ENCODE measurements around the gene CDC123. TPM values are rescaled to one million over a fixed set of nuclear protein-coding genes. Genes with fewer than 3 reads are reported as not detected.
"Not testable (repeated sequence)": the region's sequence is repeated elsewhere in the genome, so short reads cannot be mapped to it uniquely, and the experiment has no call there.

CDC123 gene
- total and polyA plus RNA-seq, 7 donors: 29.1 to 103 (median 41.2) TPM

- Histone ChIP-seq H3K9me3 (no peaks in the 10 kb centered on the region), H3K27me3 (ENCODE audit: insufficient read depth in 3 of 3, low read length in 2 of 3) (peaks cover 0 to 2% (median 0%) of the 10 kb centered on the region in 3 donors), H3K4me1 (no peaks in the 10 kb centered on the region), H3K27ac (no peak overlapping the region), H3K4me3 (no peak overlapping the region), H3K36me3 (ENCODE audit: insufficient read depth in 1 of 2, low read depth in 1 of 2) (no peaks in the 10 kb centered on the region)
- DNase-seq (no peak), ATAC-seq (no peak)
- no peak for TF ChIP-seq CTCF (IDR thresholded peaks at IDR 0.05)
- intact Hi-C loops (cut with DNase I): no loop called here
- WGBS, 3 donors: 89 to 93% (median 89%) methylated on average over 10 of the region's 10 CpGs
These were observed 91.8 kb downstream of the CDC123 start for GRCh38 chr10:12287772-12288171.

- H3K27ac ChIP-seq; H3K4me1 ChIP-seq; H3K36me3 ChIP-seq (ENCODE audit: insufficient read depth in 1 of 2, low read depth in 1 of 2); intact Hi-C loops (cut with DNase I); H3K4me3 ChIP-seq; H3K9me3 ChIP-seq; ATAC-seq; DNase-seq; H3K27me3 ChIP-seq (ENCODE audit: insufficient read depth in 3 of 3, low read length in 2 of 3): not testable (repeated sequence)
- 80 to 90% (median 88%) methylated on average over 3 of the region's 3 CpGs for WGBS, 3 donors
These were observed 101.8 kb downstream of the CDC123 start for GRCh38 chr10:12297784-12298183.

GRCh38 chr10:12299222-12299965 lies 103.4 kb downstream of the CDC123 start:
- no peak overlapping the region for H3K4me3 ChIP-seq
- no peaks in the 10 kb centered on the region for H3K9me3 ChIP-seq
- TF ChIP-seq CTCF (IDR thresholded peaks at IDR 0.05): no peak
- H3K27ac ChIP-seq: no peak overlapping the region
- H3K36me3 ChIP-seq (ENCODE audit: insufficient read depth in 1 of 2, low read depth in 1 of 2): no peaks in the 10 kb centered on the region
- H3K4me1 ChIP-seq: no peaks in the 10 kb centered on the region
- H3K27me3 ChIP-seq (ENCODE audit: insufficient read depth in 3 of 3, low read length in 2 of 3): no peaks in the 10 kb centered on the region
- WGBS, 3 donors: 81 to 85% (median 85%) methylated on average over 14 of the region's 14 CpGs
- intact Hi-C loops (cut with DNase I): no loop called here
- DNase-seq (no peak), ATAC-seq (no peak)

Other genes starting within 250 kb of the CDC123 start
- gene UPF2, start 153.4 kb upstream of the CDC123 start, total RNA-seq: 10 to 100 TPM; 18.9 to 35.1 (median 24.5) TPM
- 10 to 100 TPM; 12.7 to 31.1 (median 20.1) TPM for gene UPF2, start 153.4 kb upstream of the CDC123 start, polyA plus RNA-seq
- gene DHTKD1, start 127.2 kb upstream of the CDC123 start, total RNA-seq: 10 to 100 TPM; 14.1 to 31.7 (median 20.0) TPM
- gene DHTKD1, start 127.2 kb upstream of the CDC123 start, polyA plus RNA-seq: 10 to 100 TPM in 1 of 3 donors, 1 to 10 TPM in 2; 5.8 to 10.4 (median 6.1) TPM
- 1 to 10 TPM; 6.9 to 9.8 (median 8.5) TPM for gene SEC61A2, start 66.5 kb upstream of the CDC123 start, total RNA-seq
- gene SEC61A2, start 66.5 kb upstream of the CDC123 start, polyA plus RNA-seq: 10 to 100 TPM in 1 of 3 donors, 1 to 10 TPM in 2; 5.9 to 16.0 (median 7.7) TPM
- gene NUDT5, start 297 bp upstream of the CDC123 start, total RNA-seq: 1 to 10 TPM; 4.8 to 5.2 (median 5.2) TPM
- gene NUDT5, start 297 bp upstream of the CDC123 start, polyA plus RNA-seq: 10 to 100 TPM in 2 of 3 donors, 1 to 10 TPM in 1; 7.1 to 11.3 (median 11.0) TPM
- 1 to 10 TPM in 3 of 4 donors, under 1 TPM in 1; 0.47 to 1.8 (median 1.3) TPM for gene CAMK1D, start 153.4 kb downstream of the CDC123 start, total RNA-seq
- gene CAMK1D, start 153.4 kb downstream of the CDC123 start, polyA plus RNA-seq: under 1 TPM; 0.39 to 0.53 (median 0.47) TPM